GM12872 (cell line): Measurements from ENCODE around the gene FGF3.

ENCODE experiments used
- CTCF ChIP-seq: IDR thresholded peaks from 3 replicates; pipeline ENCODE4 v1.5.1; 2011; ENCODE audit warnings: low read depth, mild to moderate bottlenecking, low read length, moderate library complexity; ENCODE audit not compliant: insufficient read depth

The FGF3 gene

GRCh38 chr11:69842746-69843528 lies 23.7 kb upstream of the FGF3 start:
- no peak for TF ChIP-seq CTCF

GRCh38 chr11:69841859-69842698 lies 22.9 kb upstream of the FGF3 start:
- peak; percentile 65 for TF ChIP-seq CTCF

- no peak for TF ChIP-seq CTCF
Observed at GRCh38 chr11:69841170-69841858, 22.1 kb upstream of the FGF3 start.

- no peak for TF ChIP-seq CTCF
Observed at GRCh38 chr11:69840371-69841169, 21.4 kb upstream of the FGF3 start.

- no peak for TF ChIP-seq CTCF
Observed at GRCh38 chr11:69839516-69839915, 20.3 kb upstream of the FGF3 start.

GRCh38 chr11:69837791-69838190 lies 18.6 kb upstream of the FGF3 start:
- TF ChIP-seq CTCF, result no peak
